DMS114 treated with DMSO at 0.1 percent for 48 hours (cell line): ENCODE results near the gene CD248.

Experiments
- DNase-seq: peaks from one replicate; lab custom pipeline; 2025; ENCODE audit not compliant: unreplicated experiment; lab: John Stamatoyannopoulos, UW

CD248 gene

DNA sequence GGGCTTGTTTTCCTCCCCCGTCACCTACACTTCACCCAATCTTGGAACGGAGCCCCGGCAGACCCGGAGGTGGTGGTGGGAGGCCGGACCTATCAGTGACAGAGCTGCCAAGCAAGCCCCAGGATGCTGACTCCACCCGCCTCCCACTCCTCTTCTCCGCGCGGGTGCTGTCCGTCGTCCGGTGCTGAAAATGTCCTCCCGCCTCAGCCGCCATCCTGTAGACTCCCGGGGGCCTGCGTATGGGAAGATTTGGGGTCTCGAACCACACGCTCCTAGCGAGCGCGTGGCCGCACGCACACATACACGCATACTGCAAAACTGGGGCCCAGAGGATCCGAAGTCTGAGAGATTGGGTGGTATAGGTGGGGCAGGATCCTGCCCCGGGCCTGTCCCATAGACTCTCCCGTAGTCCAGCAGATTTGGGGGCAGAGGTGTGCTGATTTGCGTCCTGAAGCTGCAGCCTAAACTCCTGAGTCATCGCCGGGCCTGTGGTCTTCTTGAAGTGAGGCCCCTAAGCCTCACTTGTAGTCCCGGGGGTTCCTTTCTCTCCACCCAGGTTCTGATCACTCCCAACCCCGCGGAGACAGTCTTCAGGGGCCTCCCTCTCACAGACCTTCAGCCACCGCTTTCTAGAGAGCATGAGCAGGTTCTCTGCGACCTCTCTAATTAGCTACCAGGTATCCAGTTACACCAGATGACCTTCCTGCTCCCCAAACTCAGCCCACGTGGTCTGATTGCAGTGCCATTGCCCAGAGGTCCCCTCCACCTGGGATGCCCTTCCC lies 27.1 kb downstream of the CD248 start:
- DNase-seq = no peak

DNA sequence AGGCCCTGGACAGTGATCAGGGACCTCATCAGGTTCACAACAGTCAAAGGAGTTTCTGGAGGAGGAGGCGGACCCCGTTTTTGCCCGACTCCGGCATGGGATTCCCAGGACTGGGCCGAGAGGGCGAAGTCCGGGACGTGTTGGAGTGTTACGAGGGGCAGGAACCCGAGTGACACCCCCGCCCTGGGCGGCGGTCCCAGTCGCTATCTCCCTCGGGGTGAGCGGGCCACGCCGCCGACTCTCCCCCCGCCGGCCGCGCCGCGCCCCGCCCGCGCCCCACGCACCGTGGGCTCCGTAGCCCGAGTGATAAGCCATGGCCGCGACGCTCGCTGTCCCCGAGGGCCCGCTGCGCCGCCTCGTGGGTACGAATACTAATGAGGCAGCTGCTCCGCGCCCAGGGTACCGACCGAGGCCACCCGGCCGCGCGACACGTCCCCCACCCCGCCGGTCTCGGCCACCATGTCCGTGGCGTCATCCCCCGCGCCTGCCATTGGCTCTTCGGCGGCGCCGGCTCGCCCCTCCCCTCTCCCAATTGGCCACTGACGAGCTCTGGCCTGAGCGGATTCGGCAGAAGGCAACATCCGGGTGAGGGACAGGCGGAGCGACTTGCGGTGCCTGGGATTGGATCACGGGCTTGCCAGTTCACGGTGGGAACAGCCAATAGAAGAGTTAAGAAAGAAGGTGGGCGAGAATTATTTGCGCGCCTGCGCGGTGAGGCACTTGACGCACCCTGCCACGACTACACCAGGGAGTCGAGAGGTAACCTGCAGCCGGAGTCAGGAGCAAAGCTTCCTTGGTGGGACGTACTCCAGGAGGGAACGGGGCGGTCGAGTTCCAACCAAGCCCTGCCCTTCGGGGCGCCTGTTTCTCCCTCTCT lies 27.9 kb downstream of the CD248 start, which contains the start of gene YIF1A:
Gene YIF1A, minus strand, starts transcription at position 473 of the 877 bp plus-strand sequence. Its CDS starts 158 bp downstream, at position 315.
- DNase-seq = peak; percentile 99

DNA sequence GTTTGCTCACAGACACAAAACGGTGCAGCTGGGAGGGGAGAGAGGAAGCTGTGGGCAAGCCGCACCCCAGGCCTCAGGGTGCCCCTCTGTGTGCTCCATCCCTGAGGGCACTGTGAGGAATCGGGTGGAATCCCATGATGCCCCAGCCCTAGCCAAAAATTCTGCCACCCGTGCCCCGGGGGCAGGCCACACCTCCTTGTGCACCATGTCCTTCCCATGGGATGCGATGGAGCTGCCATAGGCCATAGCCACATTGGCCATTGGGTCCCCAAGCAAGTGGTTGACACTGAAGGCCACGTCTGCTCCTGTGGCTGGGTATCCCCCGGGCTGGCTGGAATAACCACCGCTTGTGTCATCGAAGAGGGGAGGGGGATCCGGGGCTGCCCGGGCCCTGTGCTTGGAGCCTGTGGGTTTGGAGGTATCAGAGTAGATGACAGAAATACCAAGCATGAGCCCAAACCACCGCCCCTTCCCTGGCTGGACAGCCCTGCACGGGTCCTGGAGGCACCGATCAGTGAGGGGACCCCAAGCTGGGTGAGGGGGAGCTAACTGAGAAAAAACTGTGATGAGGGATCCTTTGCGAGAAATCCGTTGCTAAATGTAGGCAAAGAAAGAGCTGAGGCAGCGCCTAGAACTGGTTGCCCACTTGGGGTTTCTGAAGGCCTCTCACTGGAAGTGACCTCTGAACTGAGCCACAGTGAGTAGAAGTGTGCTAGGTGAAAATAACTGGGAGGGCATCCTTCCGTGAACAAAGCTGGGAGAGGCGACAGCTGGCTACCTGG lies 28.8 kb downstream of the CD248 start:
- DNase-seq = no peak

DNA sequence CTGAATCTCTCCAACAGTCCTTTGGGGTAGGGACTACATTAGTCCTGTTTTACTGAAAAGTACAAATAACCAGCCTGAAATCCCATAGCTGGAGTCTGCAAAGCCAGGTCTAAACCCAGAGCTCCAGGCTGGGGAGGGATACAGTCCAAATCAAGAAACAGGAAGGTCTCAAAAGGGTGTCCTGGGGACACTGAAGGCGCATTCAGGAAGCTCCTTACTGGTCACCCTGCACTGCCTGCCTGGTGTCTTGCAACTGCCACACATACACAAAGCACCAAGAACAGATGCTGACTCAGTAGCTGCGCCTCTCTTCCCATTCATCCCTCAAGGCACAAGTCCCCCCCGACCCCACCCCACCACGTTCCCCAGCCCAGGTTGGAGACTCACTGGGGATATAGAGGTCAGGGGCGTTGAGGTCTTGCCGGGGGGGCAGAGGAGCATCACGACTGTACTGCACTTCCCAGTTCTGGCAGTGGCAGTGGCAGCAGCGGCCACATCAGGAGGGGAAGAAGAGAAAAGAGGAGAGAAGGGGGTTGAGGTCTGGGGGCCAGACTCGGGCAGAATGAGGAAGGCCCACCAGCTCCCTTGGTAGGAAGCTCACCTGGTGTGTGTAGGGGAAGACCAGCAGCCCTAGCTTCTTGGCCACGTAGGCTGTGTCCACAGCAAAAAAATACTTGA lies 29.5 kb downstream of the CD248 start:
- DNase-seq = no peak

DNA sequence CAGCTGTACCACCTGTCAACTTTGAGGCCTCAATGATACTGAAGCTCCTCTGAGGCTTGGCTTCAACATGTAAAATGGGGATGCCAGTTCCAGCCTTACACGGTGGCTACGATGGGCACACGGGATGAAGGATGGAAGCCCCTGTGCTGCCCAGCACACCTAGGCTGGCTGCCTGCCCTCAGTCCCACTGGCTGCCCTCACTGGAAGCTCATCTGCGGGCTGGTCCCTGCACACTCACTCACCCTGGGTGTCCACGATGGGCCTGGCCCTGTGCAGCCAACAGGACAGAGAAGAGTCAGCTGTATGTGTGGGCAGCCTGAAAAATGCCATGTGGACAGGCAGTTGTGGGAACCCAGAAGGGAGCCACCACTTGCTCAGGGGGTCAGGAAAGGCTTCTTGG lies 30.1 kb downstream of the CD248 start:
- no peak for DNase-seq

DNA sequence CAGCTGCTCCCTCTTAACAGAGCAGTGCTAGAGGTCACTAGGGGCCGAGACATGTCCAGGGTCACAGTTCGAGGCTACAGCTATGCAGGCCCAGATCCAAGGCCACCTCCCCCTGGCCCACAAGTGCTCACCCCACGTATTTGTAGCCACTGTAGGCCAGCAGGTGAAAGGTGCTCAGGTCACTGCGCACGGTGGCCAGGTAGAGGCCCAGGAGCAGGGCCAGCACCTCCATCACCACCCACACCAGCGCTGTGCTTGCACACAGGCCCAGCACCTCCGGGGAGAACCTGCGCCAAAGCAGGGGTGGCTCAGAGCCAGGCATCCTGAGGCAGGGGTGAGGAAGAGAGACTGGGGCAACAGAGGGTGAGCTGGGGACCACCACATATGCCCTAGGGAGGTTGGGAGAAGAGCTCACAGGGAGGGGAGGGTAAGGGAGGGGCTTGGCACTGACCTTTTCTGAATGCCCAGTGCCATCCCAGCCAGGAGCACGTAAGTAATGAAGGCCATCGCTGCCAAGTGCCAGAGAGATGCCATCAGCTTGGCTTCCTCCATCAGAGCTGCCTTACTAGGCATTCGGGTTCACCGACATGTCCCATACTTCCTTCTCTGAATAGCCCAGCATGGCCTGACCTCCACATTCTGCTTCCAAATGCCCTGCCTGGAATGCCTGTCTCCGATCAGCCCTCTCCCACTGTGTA lies 31.4 kb downstream of the CD248 start:
- DNase-seq = no peak

DNA sequence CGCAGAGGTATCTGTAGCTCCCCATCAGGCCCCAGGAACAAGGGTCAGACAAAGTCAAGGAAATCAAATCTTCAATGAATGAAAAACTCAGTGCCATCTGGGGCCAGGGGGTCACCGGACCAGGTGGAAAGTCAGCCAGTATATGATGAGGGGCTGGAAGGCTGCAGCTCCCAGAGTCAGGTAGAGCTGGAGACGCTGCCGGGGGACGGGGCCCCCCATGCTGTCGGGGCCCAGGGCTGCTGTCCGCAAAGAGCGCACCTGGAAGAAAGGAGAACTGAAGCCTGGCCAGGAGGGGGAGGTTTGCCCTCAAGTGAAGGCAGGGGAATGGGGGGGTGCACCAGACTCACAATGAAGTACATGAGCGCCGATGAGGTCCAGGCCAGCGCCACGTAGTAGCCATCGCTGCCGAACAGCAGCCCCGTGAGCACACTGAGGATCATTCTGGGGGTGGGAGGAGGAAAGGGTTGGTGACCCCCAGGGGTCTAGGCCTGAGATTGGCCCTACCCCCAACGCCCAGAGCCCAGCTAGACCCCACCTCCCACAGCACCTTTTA lies 32.2 kb downstream of the CD248 start:
- DNase-seq = no peak

DNA sequence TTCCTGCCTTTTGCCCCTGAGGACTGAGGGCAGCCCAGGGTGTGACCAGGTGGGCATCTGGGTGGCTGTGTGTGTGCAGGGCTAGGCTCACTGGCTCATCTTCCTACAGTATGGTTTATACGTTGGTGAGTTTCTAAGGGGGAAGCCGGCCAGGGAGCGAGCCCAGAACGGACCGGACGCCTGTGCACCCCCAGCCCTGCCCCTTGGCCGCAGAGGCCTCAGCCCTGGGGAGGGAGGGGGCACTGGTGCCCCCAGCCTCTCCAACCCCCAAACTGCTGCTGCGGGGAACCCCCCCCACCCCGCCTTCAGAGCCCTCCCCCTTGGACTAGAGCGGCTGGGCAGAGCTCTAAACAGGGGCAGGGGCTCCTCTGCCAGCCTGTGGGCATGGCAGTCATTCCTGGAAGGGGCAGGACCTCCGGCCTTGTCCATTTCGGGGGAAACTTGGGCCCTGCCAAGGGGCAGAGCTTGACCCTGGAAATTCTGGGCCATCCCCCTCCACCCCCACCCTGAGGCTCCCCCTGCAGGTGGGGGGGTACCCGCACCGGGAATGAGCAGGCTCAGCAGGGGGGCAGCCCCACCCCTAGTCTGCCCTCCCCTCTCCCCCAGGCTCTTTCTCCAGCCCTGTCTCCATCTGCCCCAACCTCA lies 33.3 kb downstream of the CD248 start:
- DNase-seq = no peak

DNA sequence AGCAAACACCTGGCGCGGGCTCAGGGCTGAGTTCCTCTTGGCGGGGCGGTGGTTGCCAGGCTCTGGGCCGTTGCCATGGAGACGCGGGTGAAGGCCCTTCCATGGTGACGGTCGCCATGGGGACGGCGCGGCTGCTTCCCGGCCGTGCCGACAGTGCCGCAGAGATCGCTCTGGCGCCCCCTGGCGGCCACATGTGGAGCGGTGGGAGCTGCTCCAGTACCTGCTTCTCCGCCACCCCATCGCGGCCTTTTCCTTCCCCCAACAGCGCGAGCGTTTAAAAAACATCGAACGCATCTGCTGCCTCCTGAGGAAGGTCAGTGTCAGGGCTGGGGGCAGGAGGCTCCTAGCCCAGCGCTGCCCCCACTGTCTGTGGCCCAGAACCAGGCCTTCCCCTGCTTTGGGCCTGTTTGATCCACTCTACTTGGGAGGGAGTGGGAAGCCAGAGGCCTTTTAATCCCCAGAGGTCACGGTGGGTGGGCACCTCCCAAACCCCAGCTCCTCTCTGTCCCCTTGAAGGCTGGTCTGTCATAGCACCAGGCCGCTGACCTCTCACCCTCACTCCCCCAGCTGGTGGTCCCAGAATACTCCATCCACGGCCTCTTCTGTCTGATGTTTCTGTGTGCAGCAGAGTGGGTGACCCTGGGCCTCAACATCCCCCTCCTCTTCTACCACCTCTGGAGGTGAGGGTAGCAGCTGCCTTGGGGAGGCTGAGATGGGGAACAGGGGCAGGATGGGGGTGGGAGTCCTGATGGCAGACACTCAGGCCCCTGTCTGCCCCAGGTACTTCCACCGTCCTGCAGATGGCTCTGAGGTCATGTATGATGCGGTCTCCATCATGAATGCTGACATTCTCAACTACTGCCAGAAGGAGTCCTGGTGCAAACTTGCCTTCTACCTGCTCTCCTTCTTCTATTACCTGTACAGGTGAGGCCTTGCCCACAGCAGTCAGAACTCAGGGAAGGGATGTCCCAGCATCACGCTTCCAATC lies 34.1 kb downstream of the CD248 start:
- peak; percentile 82 for DNase-seq

DNA sequence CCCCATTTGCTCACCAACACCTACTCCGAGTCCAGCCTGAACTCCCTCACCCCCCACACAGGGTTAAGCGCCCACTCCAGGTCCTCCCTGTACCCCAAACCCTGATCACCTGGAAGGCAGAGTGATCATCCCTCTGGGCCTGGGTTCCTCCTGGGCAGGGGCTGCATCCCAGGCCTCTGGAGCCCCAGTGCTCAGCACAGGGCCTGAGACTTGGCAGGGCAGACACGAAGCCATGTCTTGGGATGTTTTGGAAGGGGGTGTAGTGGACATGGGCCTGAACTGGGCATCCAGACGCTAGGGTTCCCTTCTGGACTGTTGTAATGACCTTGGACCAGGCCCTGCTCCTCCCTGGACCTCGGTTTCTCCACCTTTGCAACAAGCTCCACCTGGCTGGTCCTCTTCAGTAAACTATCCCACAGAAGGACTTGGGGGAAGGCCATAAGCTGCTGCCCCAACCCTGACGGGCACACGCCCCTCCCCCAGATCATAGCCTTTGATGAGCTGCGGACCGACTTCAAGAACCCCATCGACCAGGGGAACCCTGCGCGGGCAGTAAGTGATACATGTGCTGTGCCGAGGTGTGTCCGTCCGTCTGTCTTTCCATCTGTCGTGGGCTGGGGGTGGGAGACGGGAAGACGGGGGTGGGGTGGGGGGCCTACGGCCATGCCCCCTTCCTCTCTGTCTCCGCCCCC lies 34.9 kb downstream of the CD248 start:
- DNase-seq = no peak

DNA sequence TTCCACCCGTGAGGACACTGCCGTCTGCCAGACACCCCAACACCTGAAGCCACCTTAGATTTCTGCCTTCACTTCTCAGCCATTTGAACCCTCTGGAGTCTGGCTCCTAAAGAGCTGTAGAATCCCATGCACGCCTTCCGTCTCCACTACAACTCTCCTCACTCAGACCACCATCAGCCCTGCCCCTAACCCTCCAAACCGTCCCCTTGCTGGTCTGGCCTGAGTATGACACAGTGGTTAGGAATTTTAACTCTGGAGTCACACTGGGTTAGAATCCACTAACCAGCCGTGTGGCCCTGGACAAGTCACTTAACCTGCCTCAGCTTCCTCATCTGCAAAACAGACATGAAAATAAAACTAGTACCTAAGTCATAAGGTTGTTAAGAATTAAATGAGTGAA lies 35.8 kb downstream of the CD248 start:
- DNase-seq = no peak

DNA sequence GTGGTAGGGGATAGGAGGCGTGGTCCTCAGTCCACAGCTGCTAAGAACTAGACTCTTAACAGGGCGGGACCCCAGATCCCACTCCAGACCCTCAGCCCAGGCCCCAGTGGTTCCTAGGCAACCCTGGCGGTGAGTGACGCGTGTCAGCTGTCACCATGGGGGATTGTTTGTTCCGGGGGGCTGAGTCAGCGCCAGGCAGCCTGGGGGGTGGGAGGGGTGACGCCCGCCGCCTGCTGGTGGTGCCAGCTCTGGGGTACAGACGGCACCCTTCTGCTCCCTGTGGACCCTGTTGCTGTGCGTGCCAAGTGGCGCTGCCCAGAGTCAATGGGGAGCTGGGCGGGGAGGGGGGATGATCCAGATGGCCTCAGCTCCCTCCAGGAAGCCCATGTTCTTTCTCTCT lies 36.4 kb downstream of the CD248 start:
- DNase-seq = no peak

DNA sequence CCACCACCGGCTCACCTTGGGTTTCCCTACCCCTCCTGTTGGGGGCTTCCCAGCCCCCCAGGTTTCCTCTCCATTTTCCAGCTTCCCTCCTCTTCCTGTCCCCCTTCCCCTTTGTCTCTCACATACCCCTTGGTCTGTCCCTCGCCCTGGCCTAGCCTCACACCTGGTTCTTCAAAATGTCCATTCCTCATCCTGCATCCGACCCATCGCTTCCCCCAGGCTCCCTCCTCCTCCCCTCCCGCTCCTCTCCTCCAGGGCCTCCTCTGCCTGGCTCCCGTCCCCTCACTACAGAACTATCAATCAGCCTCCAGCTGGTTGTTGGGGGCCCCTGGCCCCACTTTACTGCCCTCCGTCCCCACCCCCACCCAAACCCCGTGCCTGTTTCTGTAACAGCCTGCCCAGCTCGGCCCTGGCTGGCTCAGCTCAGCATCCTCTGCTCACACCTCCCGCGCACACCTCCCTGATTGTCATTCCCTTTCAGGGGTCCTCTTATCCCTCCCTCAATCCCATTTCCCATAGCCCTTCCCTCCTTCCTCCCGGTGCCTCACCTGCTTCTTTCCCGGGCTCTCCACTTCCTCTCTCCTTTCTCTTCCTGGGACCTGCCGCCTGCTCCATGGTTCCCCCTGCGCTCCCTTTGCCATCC lies 37.6 kb downstream of the CD248 start:
- DNase-seq = no peak

DNA sequence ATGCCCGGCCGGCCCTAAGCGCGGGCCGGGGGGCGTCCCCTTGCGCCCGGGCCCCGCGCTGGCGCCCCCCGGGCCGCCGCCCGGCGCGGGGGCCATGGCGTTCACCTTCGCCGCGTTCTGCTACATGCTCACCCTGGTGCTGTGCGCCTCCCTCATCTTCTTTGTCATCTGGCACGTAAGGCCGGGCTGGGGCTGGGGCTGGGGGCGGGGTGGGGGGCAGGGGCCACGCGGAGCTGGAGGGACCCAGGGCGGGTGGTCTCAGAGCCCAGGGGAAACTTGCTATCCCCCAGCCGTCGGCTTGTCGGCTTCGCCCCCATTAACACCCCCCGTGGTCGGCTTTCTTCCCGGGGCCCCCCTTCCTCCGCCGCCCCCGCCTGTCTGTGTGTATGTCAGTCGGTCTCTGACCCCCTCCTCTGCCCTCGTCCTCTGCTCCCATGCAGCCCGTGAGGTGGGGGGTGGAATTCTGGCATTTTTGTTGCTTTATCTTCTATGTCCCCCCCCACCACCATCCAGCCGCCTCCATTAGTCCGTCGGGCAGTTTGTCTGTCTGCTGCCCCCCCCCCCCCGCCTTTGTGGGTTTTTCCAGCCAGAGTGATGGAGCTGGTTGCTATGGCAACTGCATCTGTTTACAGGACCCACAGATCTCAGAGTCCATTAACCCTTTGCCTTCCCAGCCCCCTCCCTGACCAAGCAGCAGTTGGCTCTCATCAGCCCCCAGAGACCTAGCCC lies 38.3 kb downstream of the CD248 start:
- DNase-seq = no peak

DNA sequence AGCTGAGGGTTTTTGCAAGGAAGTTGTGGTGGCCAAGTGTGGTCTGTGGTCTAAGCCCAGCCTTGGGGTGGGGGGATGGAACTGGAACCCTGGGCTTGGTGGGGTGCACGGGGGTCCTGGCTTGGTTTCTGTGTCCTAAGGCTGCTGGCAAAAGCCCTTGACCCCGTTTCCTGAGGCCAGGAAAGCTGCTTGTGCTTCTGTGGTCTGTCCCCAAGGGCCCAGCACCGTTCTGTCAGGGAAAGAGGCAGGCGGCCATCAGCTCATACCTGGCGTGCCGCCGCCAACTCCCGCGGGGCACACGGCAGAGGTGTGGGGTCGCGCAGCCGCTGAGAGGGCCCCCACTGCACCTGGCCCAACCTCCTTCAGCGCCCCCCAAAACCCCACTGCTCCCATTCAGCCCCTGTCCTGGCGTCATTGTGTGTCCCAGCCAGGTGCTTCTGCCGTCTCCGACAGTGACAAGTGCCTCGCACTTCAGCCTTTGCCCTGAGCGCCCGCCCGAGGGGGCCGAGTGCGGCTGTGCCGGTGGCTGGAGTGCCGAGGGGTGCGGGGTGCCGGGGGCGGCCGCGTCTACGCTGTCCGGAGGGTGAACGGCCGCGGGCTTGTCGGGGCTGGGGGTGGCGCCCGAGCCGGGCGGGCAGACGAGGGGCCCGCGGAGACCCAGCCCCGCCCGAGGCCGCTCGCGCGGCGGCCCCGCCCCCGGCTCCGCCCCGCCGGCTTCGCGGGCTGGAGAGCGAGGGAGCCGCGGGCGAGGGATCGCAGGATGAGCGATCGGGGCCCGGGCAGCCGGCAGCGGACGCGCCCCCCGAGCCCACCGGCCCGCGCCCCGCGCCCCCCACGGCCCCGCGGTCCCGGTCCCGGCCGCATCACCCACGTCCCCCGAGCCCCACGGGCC lies 39.1 kb downstream of the CD248 start, which contains the start of gene CNIH2:
Gene CNIH2, plus strand, starts transcription at position 705 of the 892 bp plus-strand sequence. CDS start 282 bp downstream, outside the sequence.
- no peak for DNase-seq
